ENCODE data around the gene RAP1GAP2.

RAP1GAP2 gene

DNA sequence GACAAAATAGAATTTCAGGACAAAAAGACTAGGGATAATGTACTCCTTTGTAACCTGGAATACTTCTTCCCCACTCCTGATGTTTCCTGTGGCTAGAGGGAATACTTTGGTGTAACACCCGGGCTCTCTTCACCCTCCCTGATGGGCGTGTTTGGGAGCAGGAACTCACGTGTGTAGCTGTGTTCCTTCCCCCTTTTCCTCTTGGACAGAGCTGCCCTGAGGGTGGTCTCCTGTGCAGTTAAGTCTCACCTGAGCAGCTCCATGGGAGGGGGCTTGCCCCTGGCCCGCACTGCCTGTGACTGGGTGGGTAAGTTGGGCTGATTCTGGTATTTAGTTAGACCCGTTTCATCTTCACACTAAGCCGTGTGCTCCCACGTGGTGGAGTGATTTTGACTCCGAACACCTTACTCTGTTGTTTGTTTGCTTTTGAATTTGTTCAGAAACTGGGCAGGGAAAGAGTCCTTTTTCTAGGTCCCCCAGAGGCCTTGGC lies 179.3 kb downstream of the RAP1GAP2 start:
- no peak for TF ChIP-seq EZH2phosphoT487 (IDR thresholded peaks at IDR 0.05; ENCODE audit: borderline replicate concordance, low read length)
- no peak overlapping the region for H3K4me3 ChIP-seq (ENCODE audit: low read length)
- H3K4me1 ChIP-seq (ENCODE audit: control insufficient read depth, low read length) = no peaks in the 10 kb centered on the region
- H3K9me2 ChIP-seq (replicated peaks; ENCODE audit: control insufficient read depth, low read length) = no peaks in the 10 kb centered on the region
- no peak overlapping the region for H3K4me2 ChIP-seq (ENCODE audit: low read length)
- no peaks in the 10 kb centered on the region for H3K36me3 ChIP-seq (ENCODE audit: control insufficient read depth, low read length)
- H3K79me2 ChIP-seq (ENCODE audit: control insufficient read depth, low read length) = no peaks in the 10 kb centered on the region
- H3K27me3 ChIP-seq (ENCODE audit: control insufficient read depth, low read length) = no peaks in the 10 kb centered on the region
- H4K20me1 ChIP-seq (ENCODE audit: control insufficient read depth, insufficient read depth, low read depth, low read length) = no peaks in the 10 kb centered on the region
- H3F3A ChIP-seq (ENCODE audit: control insufficient read depth, insufficient read depth) = no peaks in the 10 kb centered on the region
- no peak overlapping the region for H3K27ac ChIP-seq (ENCODE audit: low read depth, low read length)
- H3K9me3 ChIP-seq (ENCODE audit: control insufficient read depth, insufficient read depth, low read length) = no peaks in the 10 kb centered on the region

DNA sequence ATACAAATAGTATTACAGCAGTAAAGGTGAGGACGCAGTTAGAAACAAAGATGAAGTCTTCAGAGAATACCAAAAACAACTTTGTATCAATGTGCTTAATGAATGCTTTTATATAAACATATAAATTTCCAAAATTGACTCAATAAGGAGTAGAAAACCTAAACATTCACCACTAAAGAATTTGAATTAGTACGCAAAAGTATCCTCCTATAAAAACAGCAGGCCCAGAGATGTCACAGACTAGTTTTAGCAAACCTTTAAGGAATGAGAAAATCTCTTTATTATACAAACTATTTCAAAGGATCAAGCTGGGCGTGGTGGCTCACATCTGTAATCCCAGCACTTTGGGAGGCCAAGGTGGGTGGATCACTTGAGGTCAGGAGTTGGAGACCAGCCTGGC lies 180.9 kb downstream of the RAP1GAP2 start:
- Histone ChIP-seq H3K27ac (ENCODE audit: low read depth, low read length) (no peak overlapping the region), H3K27me3 (ENCODE audit: control insufficient read depth, low read length) (no peaks in the 10 kb centered on the region), H3K4me1 (ENCODE audit: control insufficient read depth, low read length) (no peaks in the 10 kb centered on the region), H3K9me2 (replicated peaks; ENCODE audit: control insufficient read depth, low read length) (no peaks in the 10 kb centered on the region), H3K4me2 (ENCODE audit: low read length) (no peak overlapping the region), H3K9me3 (ENCODE audit: control insufficient read depth, insufficient read depth, low read length) (no peaks in the 10 kb centered on the region), H4K20me1 (ENCODE audit: control insufficient read depth, insufficient read depth, low read depth, low read length) (no peaks in the 10 kb centered on the region), H3K79me2 (ENCODE audit: control insufficient read depth, low read length) (no peaks in the 10 kb centered on the region), H3K36me3 (ENCODE audit: control insufficient read depth, low read length) (no peaks in the 10 kb centered on the region), H3K4me3 (ENCODE audit: low read length) (no peak overlapping the region), H3F3A (ENCODE audit: control insufficient read depth, insufficient read depth) (no peaks in the 10 kb centered on the region)
- TF ChIP-seq, protein P1, sequence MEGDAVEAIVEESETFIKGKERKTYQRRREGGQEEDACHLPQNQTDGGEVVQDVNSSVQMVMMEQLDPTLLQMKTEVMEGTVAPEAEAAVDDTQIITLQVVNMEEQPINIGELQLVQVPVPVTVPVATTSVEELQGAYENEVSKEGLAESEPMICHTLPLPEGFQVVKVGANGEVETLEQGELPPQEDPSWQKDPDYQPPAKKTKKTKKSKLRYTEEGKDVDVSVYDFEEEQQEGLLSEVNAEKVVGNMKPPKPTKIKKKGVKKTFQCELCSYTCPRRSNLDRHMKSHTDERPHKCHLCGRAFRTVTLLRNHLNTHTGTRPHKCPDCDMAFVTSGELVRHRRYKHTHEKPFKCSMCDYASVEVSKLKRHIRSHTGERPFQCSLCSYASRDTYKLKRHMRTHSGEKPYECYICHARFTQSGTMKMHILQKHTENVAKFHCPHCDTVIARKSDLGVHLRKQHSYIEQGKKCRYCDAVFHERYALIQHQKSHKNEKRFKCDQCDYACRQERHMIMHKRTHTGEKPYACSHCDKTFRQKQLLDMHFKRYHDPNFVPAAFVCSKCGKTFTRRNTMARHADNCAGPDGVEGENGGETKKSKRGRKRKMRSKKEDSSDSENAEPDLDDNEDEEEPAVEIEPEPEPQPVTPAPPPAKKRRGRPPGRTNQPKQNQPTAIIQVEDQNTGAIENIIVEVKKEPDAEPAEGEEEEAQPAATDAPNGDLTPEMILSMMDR (IDR thresholded peaks at IDR 0.05; ENCODE audit: low read depth, low read length, poor library complexity, severe bottlenecking) = no peak
- TF ChIP-seq EZH2phosphoT487 (IDR thresholded peaks at IDR 0.05; ENCODE audit: borderline replicate concordance, low read length) = no peak

DNA sequence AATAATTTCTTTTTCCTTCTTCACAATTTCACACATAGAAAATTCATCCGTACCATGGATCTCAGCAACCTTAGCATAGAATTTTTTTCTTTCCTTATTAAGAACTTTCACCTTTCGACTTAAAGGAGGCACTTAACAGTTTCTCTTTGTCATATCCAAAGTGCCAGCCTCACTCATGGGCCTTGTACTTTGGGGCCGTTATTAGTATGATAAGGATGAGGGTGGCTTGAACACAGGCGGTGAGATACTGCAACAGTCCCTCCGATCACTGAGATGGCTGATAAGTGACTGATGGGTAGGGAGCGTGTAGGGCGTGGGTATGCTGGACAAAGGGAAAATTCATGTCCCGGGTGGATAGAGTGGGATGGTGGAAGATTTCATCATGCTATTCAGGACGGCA lies 181.9 kb downstream of the RAP1GAP2 start:
- no peaks in the 10 kb centered on the region for H3F3A ChIP-seq (ENCODE audit: control insufficient read depth, insufficient read depth)
- no peak overlapping the region for H3K4me2 ChIP-seq (ENCODE audit: low read length)
- H3K9me2 ChIP-seq (replicated peaks; ENCODE audit: control insufficient read depth, low read length) = no peaks in the 10 kb centered on the region
- no peaks in the 10 kb centered on the region for H4K20me1 ChIP-seq (ENCODE audit: control insufficient read depth, insufficient read depth, low read depth, low read length)
- no peaks in the 10 kb centered on the region for H3K9me3 ChIP-seq (ENCODE audit: control insufficient read depth, insufficient read depth, low read length)
- TF ChIP-seq, protein P1 (IDR thresholded peaks at IDR 0.05; ENCODE audit: low read depth, low read length, poor library complexity, severe bottlenecking) = no peak
- TF ChIP-seq EZH2phosphoT487 (IDR thresholded peaks at IDR 0.05; ENCODE audit: borderline replicate concordance, low read length) = no peak
- H3K4me3 ChIP-seq (ENCODE audit: low read length) = no peak overlapping the region
- H3K27me3 ChIP-seq (ENCODE audit: control insufficient read depth, low read length) = no peaks in the 10 kb centered on the region
- no peak overlapping the region for H3K27ac ChIP-seq (ENCODE audit: low read depth, low read length)
- no peaks in the 10 kb centered on the region for H3K79me2 ChIP-seq (ENCODE audit: control insufficient read depth, low read length)
- H3K36me3 ChIP-seq (ENCODE audit: control insufficient read depth, low read length) = no peaks in the 10 kb centered on the region
- no peaks in the 10 kb centered on the region for H3K4me1 ChIP-seq (ENCODE audit: control insufficient read depth, low read length)

DNA sequence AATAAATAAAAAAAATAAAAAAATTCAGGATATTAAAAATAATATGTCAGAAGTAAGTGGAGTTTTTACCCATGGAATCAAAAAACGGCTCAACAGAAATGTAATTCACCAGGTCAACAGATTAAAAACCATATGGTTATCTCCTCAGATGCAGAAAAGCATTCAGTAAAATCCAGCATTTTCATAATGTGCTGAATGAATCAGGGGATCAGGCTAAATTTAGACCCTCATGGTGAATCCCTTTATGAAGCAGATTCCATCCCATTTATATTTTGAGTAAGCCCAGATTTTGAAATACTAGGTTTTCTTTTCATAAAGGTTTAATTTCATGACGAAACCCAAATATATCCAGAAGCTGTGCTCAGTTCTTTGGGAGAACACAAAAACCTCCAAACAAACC lies 182.8 kb downstream of the RAP1GAP2 start:
- Histone ChIP-seq H3K27ac (ENCODE audit: low read depth, low read length) (no peak overlapping the region), H3K36me3 (ENCODE audit: control insufficient read depth, low read length) (no peaks in the 10 kb centered on the region), H3F3A (ENCODE audit: control insufficient read depth, insufficient read depth) (no peaks in the 10 kb centered on the region), H3K9me2 (replicated peaks; ENCODE audit: control insufficient read depth, low read length) (no peaks in the 10 kb centered on the region), H3K79me2 (ENCODE audit: control insufficient read depth, low read length) (no peaks in the 10 kb centered on the region), H3K4me1 (ENCODE audit: control insufficient read depth, low read length) (no peaks in the 10 kb centered on the region), H3K4me2 (ENCODE audit: low read length) (no peak overlapping the region), H3K4me3 (ENCODE audit: low read length) (no peak overlapping the region), H3K27me3 (ENCODE audit: control insufficient read depth, low read length) (no peaks in the 10 kb centered on the region), H4K20me1 (ENCODE audit: control insufficient read depth, insufficient read depth, low read depth, low read length) (no peaks in the 10 kb centered on the region), H3K9me3 (ENCODE audit: control insufficient read depth, insufficient read depth, low read length) (no peaks in the 10 kb centered on the region)
- TF ChIP-seq EZH2phosphoT487 (IDR thresholded peaks at IDR 0.05; ENCODE audit: borderline replicate concordance, low read length) = no peak
- TF ChIP-seq, protein P1 (IDR thresholded peaks at IDR 0.05; ENCODE audit: low read depth, low read length, poor library complexity, severe bottlenecking) = no peak

All from DOHH2 (cell line).